PC-9 (cell line): ENCODE data around the gene LRFN2. TPM values are rescaled to one million over a fixed set of nuclear protein-coding genes. Genes with fewer than 3 reads are reported as not detected.

Experiments
- BruUV-seq: library from RNA; stranded (reverse); fragments of 400-500 nt; replicated peaks from 2 replicates; lab custom pipeline; 2021; lab: Mats Ljungman, UMichigan
- CTCF ChIA-PET: fragments of 300-600 bp; sonication (Branson Sonifier 250); formaldehyde crosslinking; loops from one replicate; lab custom pipeline; 2022; ENCODE audit warnings: antibody characterized with exemption; lab: Charles Lee
- POLR2A ChIA-PET: fragments of 300-600 bp; sonication (Branson Sonifier 250); formaldehyde crosslinking; loops from one replicate; lab custom pipeline; 2022; ENCODE audit warnings: antibody characterized with exemption; ENCODE audit not compliant: unreplicated experiment; lab: Charles Lee
- DNase-seq, 2 experiments: peaks; one replicate each; pipeline versions ENCODE4 v3.0.0 to v3.0.0-alpha.2; 2015 to 2022; ENCODE audit warnings: mixed read lengths in 1 of 2
- H2AFZ ChIP-seq: fragments of 200-600 bp; sonication (generic); 2 replicates; pipeline ENCODE4 v1.8.1; 2017; ENCODE audit warnings: antibody characterized with exemption
- H3F3A ChIP-seq: fragments of 200-600 bp; sonication (generic); 2 replicates; pipeline ENCODE4 v1.8.1; 2017; ENCODE audit warnings: antibody characterized with exemption, mild to moderate bottlenecking, low read depth; ENCODE audit not compliant: insufficient read depth
- H3K27ac ChIP-seq: fragments of 200-600 bp; sonication (generic); 2 replicates; pipeline ENCODE4 v1.6.1; 2016; ENCODE audit warnings: mixed run types
- H3K27me3 ChIP-seq: fragments of 200-600 bp; sonication (generic); 2 replicates; pipeline ENCODE4 v1.6.1; 2016; ENCODE audit warnings: low read depth, mixed run types; ENCODE audit not compliant: insufficient read depth
- H3K36me3 ChIP-seq: fragments of 200-600 bp; sonication (generic); 2 replicates; pipeline ENCODE4 v1.6.1; 2016; ENCODE audit warnings: low read depth, mixed run types
- H3K4me1 ChIP-seq: fragments of 200-600 bp; sonication (generic); replicated peaks from 2 replicates; pipeline ENCODE4 v1.6.1; 2016; ENCODE audit warnings: mixed run types; ENCODE audit not compliant: insufficient read depth
- H3K4me2 ChIP-seq: fragments of 200-600 bp; sonication (generic); 2 replicates; pipeline ENCODE4 v1.6.1; 2017; ENCODE audit warnings: mixed run types
- H3K4me3 ChIP-seq: fragments of 200-600 bp; sonication (generic); 2 replicates; pipeline ENCODE4 v1.6.1; 2016; ENCODE audit warnings: mixed run types
- H3K79me2 ChIP-seq: fragments of 200-600 bp; sonication (generic); 2 replicates; pipeline ENCODE4 v1.6.1; 2017; ENCODE audit warnings: low read depth, mixed run types
- H3K9me2 ChIP-seq: fragments of 200-600 bp; sonication (generic); 2 replicates; pipeline ENCODE4 v1.8.1; 2017; ENCODE audit warnings: mild to moderate bottlenecking; ENCODE audit not compliant: insufficient read depth
- H3K9me3 ChIP-seq: fragments of 200-600 bp; sonication (generic); 2 replicates; pipeline ENCODE4 v1.8.1; 2016; ENCODE audit warnings: low read depth; ENCODE audit not compliant: insufficient read depth
- H4K20me1 ChIP-seq: fragments of 200-600 bp; sonication (generic); 2 replicates; pipeline ENCODE4 v1.8.1; 2017; ENCODE audit not compliant: insufficient read depth
- EZH2 ChIP-seq: fragments of 200-600 bp; sonication (generic); IDR thresholded peaks from 2 replicates; pipeline ENCODE4 v1.8.0; 2017; ENCODE audit warnings: antibody characterized with exemption, low read depth
- intact Hi-C: fragments of 100-400 bp; cut with micrococcal nuclease; formaldehyde crosslinking; loops from one replicate; pipeline ENCODE4 v1.10.0; 2022; ENCODE audit not compliant: unreplicated experiment
- total RNA-seq: library from RNA; stranded (reverse); gene quantifications from 2 replicates; pipeline ENCODE4 v1.2.3, GENCODE V29; 2021
- TF ChIP-seq, protein P1 (sequence below): fragments of 200-600 bp; sonication (generic); conservative IDR thresholded peaks from 2 replicates; pipeline ENCODE4 v1.6.1; 2017; ENCODE audit warnings: mixed run types, antibody characterized with exemption, mild to moderate bottlenecking, moderate library complexity

The LRFN2 gene
- total RNA-seq, 1 experiment from 2014 or later, result not detected

DNA sequence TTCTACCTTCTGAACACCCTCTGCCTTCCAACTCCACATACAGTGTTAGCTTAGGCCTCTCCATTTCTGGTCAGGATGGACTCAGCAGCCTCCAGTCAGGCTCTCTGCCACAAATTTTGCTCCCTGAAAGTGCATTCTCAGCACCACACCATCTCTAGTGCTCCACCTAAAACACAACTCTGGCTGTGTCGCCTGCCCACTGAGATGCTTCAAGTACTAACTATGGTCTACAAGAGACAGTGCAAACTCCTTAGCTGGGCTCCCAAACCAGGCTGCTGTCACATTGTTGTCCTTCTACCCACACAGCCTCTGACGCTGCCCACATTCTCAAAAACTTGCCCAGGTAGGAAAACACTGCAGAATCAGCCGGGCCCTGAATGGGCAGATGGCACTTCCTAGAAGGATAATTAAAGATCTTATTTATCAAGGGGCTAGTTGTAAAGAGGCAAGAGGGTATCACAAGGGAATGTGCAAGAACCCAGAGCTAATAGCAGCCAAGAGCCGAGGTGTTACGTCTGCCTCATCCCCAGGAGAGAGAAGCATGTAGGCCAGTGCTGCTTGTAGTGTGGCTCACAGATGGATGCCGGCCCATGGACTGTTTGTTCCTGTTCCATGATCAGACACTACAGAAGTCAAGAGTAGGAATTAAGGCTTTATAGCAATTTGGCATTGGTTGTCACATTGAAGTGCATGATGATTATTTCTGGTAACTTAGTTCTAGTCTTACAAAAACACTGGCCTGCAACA is 189.7 kb downstream of the LRFN2 start:
- intact Hi-C loops, result no loop called here
- H3K36me3 ChIP-seq, result no peaks in the 10 kb centered on the region
- peaks cover 24% of the 10 kb centered on the region for H3K27me3 ChIP-seq
- no peak overlapping the region for H2AFZ ChIP-seq
- no peak overlapping the region for H3K27ac ChIP-seq
- H3K4me1 ChIP-seq, result no peaks in the 10 kb centered on the region
- BruUV-seq, result no TSS peak
- ChIA-PET CTCF (no interaction called here), POLR2A (no interaction called here)
- TF ChIP-seq, protein P1, sequence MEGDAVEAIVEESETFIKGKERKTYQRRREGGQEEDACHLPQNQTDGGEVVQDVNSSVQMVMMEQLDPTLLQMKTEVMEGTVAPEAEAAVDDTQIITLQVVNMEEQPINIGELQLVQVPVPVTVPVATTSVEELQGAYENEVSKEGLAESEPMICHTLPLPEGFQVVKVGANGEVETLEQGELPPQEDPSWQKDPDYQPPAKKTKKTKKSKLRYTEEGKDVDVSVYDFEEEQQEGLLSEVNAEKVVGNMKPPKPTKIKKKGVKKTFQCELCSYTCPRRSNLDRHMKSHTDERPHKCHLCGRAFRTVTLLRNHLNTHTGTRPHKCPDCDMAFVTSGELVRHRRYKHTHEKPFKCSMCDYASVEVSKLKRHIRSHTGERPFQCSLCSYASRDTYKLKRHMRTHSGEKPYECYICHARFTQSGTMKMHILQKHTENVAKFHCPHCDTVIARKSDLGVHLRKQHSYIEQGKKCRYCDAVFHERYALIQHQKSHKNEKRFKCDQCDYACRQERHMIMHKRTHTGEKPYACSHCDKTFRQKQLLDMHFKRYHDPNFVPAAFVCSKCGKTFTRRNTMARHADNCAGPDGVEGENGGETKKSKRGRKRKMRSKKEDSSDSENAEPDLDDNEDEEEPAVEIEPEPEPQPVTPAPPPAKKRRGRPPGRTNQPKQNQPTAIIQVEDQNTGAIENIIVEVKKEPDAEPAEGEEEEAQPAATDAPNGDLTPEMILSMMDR, result no peak
- TF ChIP-seq EZH2, result no peak
- H4K20me1 ChIP-seq, result no peaks in the 10 kb centered on the region
- no peaks in the 10 kb centered on the region for H3K79me2 ChIP-seq
- no peak overlapping the region for H3K4me2 ChIP-seq
- no peak overlapping the region for H3K4me3 ChIP-seq
- H3K9me2 ChIP-seq, result no peaks in the 10 kb centered on the region
- no peaks in the 10 kb centered on the region for H3F3A ChIP-seq
- no peaks in the 10 kb centered on the region for H3K9me3 ChIP-seq
- no peak for DNase-seq

GRCh38 chr6:40395698-40396076 is 191.5 kb downstream of the LRFN2 start:
- Histone ChIP-seq H3K27ac (no peak overlapping the region), H3K4me2 (no peak overlapping the region), H3K79me2 (no peaks in the 10 kb centered on the region), H3K4me1 (no peaks in the 10 kb centered on the region), H4K20me1 (no peaks in the 10 kb centered on the region), H3K36me3 (no peaks in the 10 kb centered on the region), H3F3A (no peaks in the 10 kb centered on the region), H3K9me2 (no peaks in the 10 kb centered on the region), H3K4me3 (no peak overlapping the region), H3K27me3 (peaks cover 37% of the 10 kb centered on the region), H3K9me3 (no peaks in the 10 kb centered on the region), H2AFZ (no peak overlapping the region)
- ChIA-PET CTCF (no interaction called here), POLR2A (no interaction called here)
- no TSS peak for BruUV-seq
- TF ChIP-seq, protein P1, result no peak
- no peak for TF ChIP-seq EZH2
- no peak for DNase-seq
- intact Hi-C loops, result no loop called here

GRCh38 chr6:40395066-40395697 is 192.0 kb downstream of the LRFN2 start:
- POLR2A ChIA-PET, result no interaction called here

More at GRCh38 chr6:40395066-40395697, 192.0 kb downstream of the LRFN2 start:
- no peak overlapping the region for H2AFZ ChIP-seq
- TF ChIP-seq EZH2, result no peak
- TF ChIP-seq, protein P1, result no peak
- no TSS peak for BruUV-seq
- H3K79me2 ChIP-seq, result no peaks in the 10 kb centered on the region
- CTCF ChIA-PET, result no interaction called here
- H3K27ac ChIP-seq, result no peak overlapping the region
- no peaks in the 10 kb centered on the region for H4K20me1 ChIP-seq
- H3K9me3 ChIP-seq, result no peaks in the 10 kb centered on the region
- H3K4me3 ChIP-seq, result no peak overlapping the region
- no peaks in the 10 kb centered on the region for H3K36me3 ChIP-seq
- H3K4me1 ChIP-seq, result no peaks in the 10 kb centered on the region
- intact Hi-C loops, result no loop called here
- DNase-seq, result no peak
- no peak overlapping the region for H3K4me2 ChIP-seq
- peaks cover 42% of the 10 kb centered on the region for H3K27me3 ChIP-seq
- H3F3A ChIP-seq, result no peaks in the 10 kb centered on the region
- no peaks in the 10 kb centered on the region for H3K9me2 ChIP-seq
